Fibroblast of skin of right biceps (primary cell): Measurements from ENCODE around the gene TUSC2.

Source experiments
- DNase-seq: peaks from one replicate; pipeline ENCODE4 v3.0.0-alpha.2; 2013

The TUSC2 gene

GRCh38 chr3:50334339-50335075, 6.5 kb upstream of the TUSC2 start:
- no peak for DNase-seq

GRCh38 chr3:50333744-50334328, 5.8 kb upstream of the TUSC2 start:
- DNase-seq, result peak; percentile 55

GRCh38 chr3:50331364-50331907, 3.4 kb upstream of the TUSC2 start:
- DNase-seq, result no peak

- no peak for DNase-seq
Measured at GRCh38 chr3:50330330-50330729, 2.3 kb upstream of the TUSC2 start.

- DNase-seq, result no peak
Measured at GRCh38 chr3:50327129-50327528, 894 bp downstream of the TUSC2 start.

- no peak for DNase-seq
Measured at GRCh38 chr3:50326182-50326541, 1.9 kb downstream of the TUSC2 start.

- DNase-seq, result no peak
Measured at GRCh38 chr3:50325497-50326181, 2.4 kb downstream of the TUSC2 start.

GRCh38 chr3:50325113-50325480, 2.9 kb downstream of the TUSC2 start:
- DNase-seq, result no peak

GRCh38 chr3:50324351-50325112, 3.5 kb downstream of the TUSC2 start:
- peak; percentile 64 for DNase-seq

- DNase-seq, result no peak
Measured at GRCh38 chr3:50323614-50324199, 4.3 kb downstream of the TUSC2 start.

- DNase-seq, result no peak
Measured at GRCh38 chr3:50323092-50323600, 4.9 kb downstream of the TUSC2 start.

GRCh38 chr3:50322386-50323091, 5.5 kb downstream of the TUSC2 start, which contains the start of gene HYAL2:
TSS of gene HYAL2 (minus strand) at chr3:50322745. CDS start at chr3:50320489, 2,256 bp downstream.
- DNase-seq, result no peak

GRCh38 chr3:50322115-50322385, 6.0 kb downstream of the TUSC2 start:
- DNase-seq, result no peak

- peak; percentile 91 for DNase-seq
Measured at GRCh38 chr3:50321336-50322114, 6.5 kb downstream of the TUSC2 start.

GRCh38 chr3:50320853-50321335, 7.1 kb downstream of the TUSC2 start:
- DNase-seq, result peak; percentile 77

- no peak for DNase-seq
Measured at GRCh38 chr3:50319894-50320625, 8.0 kb downstream of the TUSC2 start.

GRCh38 chr3:50319181-50319893, 8.7 kb downstream of the TUSC2 start:
- no peak for DNase-seq

GRCh38 chr3:50318615-50319014, 9.4 kb downstream of the TUSC2 start:
- DNase-seq, result no peak

GRCh38 chr3:50318163-50318562, 9.9 kb downstream of the TUSC2 start:
- no peak for DNase-seq

GRCh38 chr3:50317300-50317699, 10.7 kb downstream of the TUSC2 start:
- DNase-seq, result no peak
